Panc1 (cell line): ENCODE measurements around the gene NXPE2. TPM values are rescaled to one million over a fixed set of nuclear protein-coding genes. Genes with fewer than 3 reads are reported as not detected.

Experiments used
- ATAC-seq: fragments of 200-7000 bp; cut with Tn5 transposase; 2 replicates; pipeline ENCODE4 v1.9.1; 2020; ENCODE audit warnings: mild to moderate bottlenecking, moderate library complexity
- BruUV-seq: library from RNA; stranded (reverse); fragments of 400-500 nt; replicated peaks from 2 replicates; lab custom pipeline; 2021; lab: Mats Ljungman, UMichigan
- CTCF ChIA-PET: fragments of 300-600 bp; sonication (Branson Sonifier 250); formaldehyde crosslinking; loops from one replicate; lab custom pipeline; 2022; ENCODE audit warnings: antibody characterized with exemption; lab: Charles Lee
- POLR2A ChIA-PET: fragments of 300-600 bp; sonication (Branson Sonifier 250); formaldehyde crosslinking; loops from one replicate; lab custom pipeline; 2022; ENCODE audit warnings: antibody characterized with exemption; lab: Charles Lee
- DNase-seq: peaks from one replicate; pipeline ENCODE4 v3.0.0-alpha.2; 2010; ENCODE audit warnings: low read depth, low spot score
- H3K27ac ChIP-seq: 2 replicates; pipeline ENCODE4 v1.5.1; 2011; ENCODE audit warnings: mild to moderate bottlenecking, low read length, inconsistent platforms
- H3K27me3 ChIP-seq: fragments of 200-500 bp; sonication (Bioruptor generic); 2 replicates; pipeline ENCODE4 v1.6.0; 2014; ENCODE audit warnings: low read length, inconsistent platforms; ENCODE audit not compliant: control insufficient read depth, insufficient read depth
- H3K36me3 ChIP-seq: fragments of 200-500 bp; sonication (Bioruptor generic); 2 replicates; pipeline ENCODE4 v1.5.1; 2014; ENCODE audit warnings: inconsistent platforms, mild to moderate bottlenecking, low read length, moderate library complexity; ENCODE audit not compliant: control insufficient read depth, insufficient read depth
- H3K4me1 ChIP-seq: 2 replicates; pipeline ENCODE4 v1.5.1; 2011; ENCODE audit warnings: inconsistent platforms, mild to moderate bottlenecking, low read length, moderate library complexity; ENCODE audit not compliant: control insufficient read depth, insufficient read depth
- H3K4me3 ChIP-seq, 2 experiments: 2 replicates each; pipeline ENCODE4 v1.5.1; 2011 to 2012; ENCODE audit warnings: low read depth in 2 of 2, low read length in 2 of 2, mild to moderate bottlenecking in 2 of 2, inconsistent platforms in 1 of 2, moderate library complexity in 1 of 2
- H3K9me3 ChIP-seq: fragments of 200-500 bp; sonication (Bioruptor generic); 2 replicates; pipeline ENCODE4 v1.5.1; 2014; ENCODE audit warnings: low read depth, mild to moderate bottlenecking, inconsistent platforms, low read length, moderate library complexity; ENCODE audit not compliant: control insufficient read depth, insufficient read depth
- CTCF ChIP-seq: fragments of 450-650 bp; IDR thresholded peaks from 2 replicates; pipeline ENCODE4 v1.5.1; 2017; ENCODE audit warnings: mild to moderate bottlenecking
- POLR2AphosphoS5 ChIP-seq: IDR thresholded peaks from 2 replicates; pipeline ENCODE4 v1.6.1; 2012; ENCODE audit warnings: mild to moderate bottlenecking, low read depth, low read length, moderate library complexity
- REST ChIP-seq, 2 experiments: IDR thresholded peaks; 2 replicates each; pipeline ENCODE4 v1.6.1; 2011 to 2012; ENCODE audit warnings: low read depth in 2 of 2, control low read depth in 1 of 2, low read length in 1 of 2, mild to moderate bottlenecking in 1 of 2, moderate library complexity in 1 of 2; ENCODE audit not compliant: insufficient read depth in 1 of 2
- SIN3A ChIP-seq: IDR thresholded peaks from 2 replicates; pipeline ENCODE4 v1.6.1; 2012; ENCODE audit warnings: low read depth, mild to moderate bottlenecking, low read length, moderate library complexity, borderline replicate concordance; ENCODE audit not compliant: insufficient read depth
- TCF7L2 ChIP-seq: IDR thresholded peaks from 2 replicates; pipeline ENCODE4 v1.6.1; 2011; ENCODE audit warnings: mild to moderate bottlenecking, low read depth, low read length, inconsistent platforms
- in situ Hi-C: cut with HindIII; loops from 2 replicates; pipeline ENCODE4 v1.10.0; 2016; ENCODE audit warnings: low sequenced_read_pairs, low pct_unique_long_range_greater_than_20kb
- intact Hi-C: fragments of 100-400 bp; cut with micrococcal nuclease; formaldehyde crosslinking; loops from one replicate; pipeline ENCODE4 v1.10.0; 2022; ENCODE audit not compliant: unreplicated experiment
- total RNA-seq: library from RNA; stranded (reverse); gene quantifications from one replicate; pipeline ENCODE4 v1.2.1, GENCODE V29; 2021; ENCODE audit not compliant: unreplicated experiment

NXPE2 gene
- total RNA-seq, 1 experiment from 2014 or later: not detected

GRCh38 chr11:114673661-114674060 is 4.7 kb upstream of the NXPE2 start:
- H3K36me3 ChIP-seq: no peaks in the 10 kb centered on the region
- H3K27ac ChIP-seq: no peak overlapping the region
- no peak overlapping the region for H3K4me3 ChIP-seq
- in situ Hi-C loops: no loop called here
- CTCF ChIA-PET: no interaction called here
- ATAC-seq (no peak), DNase-seq (no peak)
- TF ChIP-seq TCF7L2: no peak
- TF ChIP-seq SIN3A: no peak
- no peak for TF ChIP-seq CTCF
- TF ChIP-seq REST (IDR thresholded peaks at IDR 0.05; ENCODE audit: insufficient read depth in 1 of 2, low read depth in 2 of 2, low read length in 1 of 2): no peak
- no peak for TF ChIP-seq POLR2AphosphoS5
- POLR2A ChIA-PET: no interaction called here
- intact Hi-C loops: no loop called here
- H3K4me1 ChIP-seq: no peaks in the 10 kb centered on the region
- no peaks in the 10 kb centered on the region for H3K9me3 ChIP-seq
- H3K27me3 ChIP-seq: no peaks in the 10 kb centered on the region
- no TSS peak for BruUV-seq

DNA sequence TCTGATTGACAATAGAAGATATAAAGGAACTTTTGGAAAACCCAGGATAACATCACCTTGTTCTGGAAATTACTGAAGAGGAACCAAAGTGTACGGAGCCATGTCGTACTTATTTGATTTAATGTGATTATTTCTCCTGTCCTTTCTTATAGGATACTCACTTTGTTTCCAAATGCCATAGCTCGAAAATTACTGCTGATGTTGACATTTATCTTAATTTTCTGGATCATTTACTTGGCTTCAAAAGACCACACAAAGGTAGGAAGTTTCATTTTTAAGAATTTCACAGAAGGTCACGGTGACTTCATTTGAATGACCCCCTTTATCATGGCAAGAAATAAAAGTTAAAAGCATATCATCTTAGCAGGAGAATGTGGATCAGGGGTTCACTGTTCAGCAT is 1.2 kb downstream of the NXPE2 start:
- intact Hi-C loops (no loop called here), in situ Hi-C loops (no loop called here)
- Histone ChIP-seq H3K9me3 (peaks cover 13% of the 10 kb centered on the region; the same call in 1 of the 2 replicates), H3K4me3 (no peak overlapping the region), H3K4me1 (no peaks in the 10 kb centered on the region), H3K36me3 (no peaks in the 10 kb centered on the region), H3K27me3 (no peaks in the 10 kb centered on the region), H3K27ac (no peak overlapping the region)
- no TSS peak for BruUV-seq
- ChIA-PET POLR2A (no interaction called here), CTCF (no interaction called here)
- TF ChIP-seq POLR2AphosphoS5 (no peak), TCF7L2 (no peak), REST (IDR thresholded peaks at IDR 0.05; ENCODE audit: insufficient read depth in 1 of 2, low read depth in 2 of 2, low read length in 1 of 2) (no peak), CTCF (no peak), SIN3A (no peak)
- ATAC-seq (no peak), DNase-seq (no peak)
